HepG2 (cell line): ENCODE data around the gene LCA5. TPM values are rescaled to one million over a fixed set of nuclear protein-coding genes. Genes with fewer than 3 reads are reported as not detected.

Experiments used
- ATAC-seq: fragments of 200-7000 bp; cut with Tn5 transposase; 3 replicates; pipeline ENCODE4 v1.9.1; 2020; ENCODE audit warnings: mild to moderate bottlenecking, moderate library complexity
- BruUV-seq: library from RNA; stranded (reverse); fragments of 400-500 nt; replicated peaks from 2 replicates; lab custom pipeline; 2021; lab: Mats Ljungman, UMichigan
- CTCF ChIA-PET: fragments of 300-600 bp; formaldehyde crosslinking; extraction: SDS; loops from one replicate; lab custom pipeline; 2021; ENCODE audit warnings: low total read pairs, inconsistent platforms, low intra/inter-chr PET ratio; lab: Yijun Ruan, JAX
- POLR2A ChIA-PET: fragments of 350-600 bp; sonication (Branson Sonifier 250); formaldehyde crosslinking; loops from one replicate; lab custom pipeline; 2020; ENCODE audit warnings: antibody characterized with exemption, inconsistent platforms; lab: Yijun Ruan, JAX
- DNase-seq: peaks from one replicate; pipeline ENCODE4 v3.0.0-alpha.2; 2015; ENCODE audit warnings: low spot score
- FAIRE-seq: peaks from 3 replicates; lab custom pipeline; 2011; peaks lifted over from hg19 to GRCh38; lab: Jason Lieb, UNC
- H2AFZ ChIP-seq: one replicate; pipeline ENCODE4 v1.6.1; 2011; ENCODE audit warnings: low read length, inconsistent platforms
- H3K27ac ChIP-seq: fragments of 300-600 bp; 3 replicates; pipeline ENCODE4 v1.8.0; 2011; ENCODE audit warnings: mixed run types, mild to moderate bottlenecking, mixed read lengths, low read length, inconsistent platforms; ENCODE audit not compliant: insufficient read depth; ENCODE audit errors: extremely low read length
- H3K27me3 ChIP-seq, 2 experiments: fragments of 200-600 bp in 1 of 2; 2 replicates in 1 of 2; 3 replicates in 1 of 2; pipeline versions ENCODE4 v1.6.0 to v1.8.0; 2011; ENCODE audit warnings: low read length in 2 of 2, mild to moderate bottlenecking in 2 of 2, moderate library complexity in 2 of 2, inconsistent platforms in 1 of 2; ENCODE audit not compliant: insufficient read depth in 2 of 2, control insufficient read depth in 1 of 2
- H3K36me3 ChIP-seq, 2 experiments: fragments of 200-600 bp in 1 of 2; replicated peaks in 1 of 2; 2 replicates in 1 of 2; 3 replicates in 1 of 2; pipeline versions ENCODE4 v1.5.1 to v1.8.0; 2011; ENCODE audit warnings: low read length in 2 of 2, inconsistent platforms in 1 of 2; ENCODE audit not compliant: insufficient read depth in 2 of 2, control insufficient read depth in 1 of 2
- H3K4me1 ChIP-seq: 2 replicates; pipeline ENCODE4 v1.5.1; 2012; ENCODE audit warnings: low read length, inconsistent platforms; ENCODE audit not compliant: insufficient read depth
- H3K4me2 ChIP-seq: 2 replicates; pipeline ENCODE4 v1.6.0; 2011; ENCODE audit warnings: low read depth, low read length, inconsistent platforms
- H3K4me3 ChIP-seq, 3 experiments: fragments of 200-600 bp in 1 of 3; sonication (generic), shearing (Covaris generic) in 1 of 3; replicated peaks in 1 of 3; 2 replicates each; pipeline ENCODE4 v1.5.1; 2011 to 2016; ENCODE audit warnings: low read length in 3 of 3, inconsistent platforms in 2 of 3, low read depth in 2 of 3, mild to moderate bottlenecking in 2 of 3, control low read depth in 1 of 3, mixed read lengths in 1 of 3; ENCODE audit not compliant: insufficient read depth in 1 of 3
- H3K79me2 ChIP-seq: one replicate; pipeline ENCODE4 v1.6.1; 2011; ENCODE audit warnings: low read length, inconsistent platforms; ENCODE audit not compliant: insufficient read depth
- H3K9ac ChIP-seq: 2 replicates; pipeline ENCODE4 v1.6.0; 2011; ENCODE audit warnings: mild to moderate bottlenecking, low read depth, low read length, inconsistent platforms; ENCODE audit not compliant: insufficient read depth
- H3K9me3 ChIP-seq: 2 replicates; pipeline ENCODE4 v1.5.1; 2012; ENCODE audit warnings: mild to moderate bottlenecking, low read length
- H4K20me1 ChIP-seq: 2 replicates; pipeline ENCODE4 v1.6.0; 2011; ENCODE audit warnings: inconsistent platforms, mild to moderate bottlenecking, low read length, moderate library complexity; ENCODE audit not compliant: insufficient read depth
- CC2D1A ChIP-seq: sonication (generic); formaldehyde crosslinking; IDR thresholded peaks from 2 replicates; pipeline ENCODE4 v1.8.1; 2023; ENCODE audit warnings: mild to moderate bottlenecking, missing genetic modification reagents
- DNMT3B ChIP-seq: conservative IDR thresholded peaks from 2 replicates; pipeline ENCODE4 v1.6.1; 2016; ENCODE audit warnings: missing biosample characterization, control low read depth
- ETV5 ChIP-seq: IDR thresholded peaks from 2 replicates; pipeline ENCODE4 v1.6.1; 2018; ENCODE audit warnings: missing biosample characterization, missing genetic modification reagents, inconsistent platforms, borderline replicate concordance
- FLYWCH1 ChIP-seq: sonication (generic); formaldehyde crosslinking; IDR thresholded peaks from 2 replicates; pipeline ENCODE4 v1.8.1; 2023; ENCODE audit warnings: mild to moderate bottlenecking, missing genetic modification reagents
- KLF9 ChIP-seq: IDR thresholded peaks from 2 replicates; pipeline ENCODE4 v1.6.1; 2016; ENCODE audit warnings: low read depth
- MLX ChIP-seq: IDR thresholded peaks from 2 replicates; pipeline ENCODE4 v1.6.1; 2016
- POLR2AphosphoS5 ChIP-seq: IDR thresholded peaks from 2 replicates; pipeline ENCODE4 v1.6.1; 2012; ENCODE audit warnings: low read depth, low read length
- SOX6 ChIP-seq, 2 experiments: fragments of 450-650 bp in 1 of 2; sonication (generic) in 1 of 2; formaldehyde crosslinking in 1 of 2; IDR thresholded peaks; 2 replicates each; pipeline versions ENCODE4 v1.4.0 to v1.6.1; 2017 to 2020; ENCODE audit warnings: antibody characterized with exemption in 1 of 2, mild to moderate bottlenecking in 1 of 2, missing genetic modification reagents in 1 of 2
- ZFP82 ChIP-seq: sonication (generic); formaldehyde crosslinking; IDR thresholded peaks from 2 replicates; pipeline ENCODE4 v1.5.1; 2020; ENCODE audit warnings: mild to moderate bottlenecking, missing genetic modification reagents, borderline replicate concordance
- ZNF232 ChIP-seq: sonication (generic); formaldehyde crosslinking; IDR thresholded peaks from 2 replicates; pipeline ENCODE4 v1.4.0; 2020; ENCODE audit warnings: missing genetic modification reagents, borderline replicate concordance
- ZNF260 ChIP-seq: sonication (generic); formaldehyde crosslinking; IDR thresholded peaks from 2 replicates; pipeline ENCODE4 v1.4.0; 2020; ENCODE audit warnings: missing genetic modification reagents, low read depth, mild to moderate bottlenecking, borderline replicate concordance
- ZNF280D ChIP-seq: sonication (generic); formaldehyde crosslinking; IDR thresholded peaks from 2 replicates; pipeline ENCODE4 v1.5.1; 2020; ENCODE audit warnings: mild to moderate bottlenecking, missing genetic modification reagents
- ZNF619 ChIP-seq: sonication (generic); formaldehyde crosslinking; IDR thresholded peaks from 2 replicates; pipeline ENCODE4 v1.4.0; 2020; ENCODE audit warnings: mild to moderate bottlenecking, missing genetic modification reagents
- ZNF746 ChIP-seq: sonication (generic); formaldehyde crosslinking; IDR thresholded peaks from 2 replicates; pipeline ENCODE4 v1.8.0; 2022; ENCODE audit warnings: mild to moderate bottlenecking, missing genetic modification reagents
- ZNF788 ChIP-seq: sonication (generic); formaldehyde crosslinking; IDR thresholded peaks from 2 replicates; pipeline ENCODE4 v1.5.0; 2020; ENCODE audit warnings: mild to moderate bottlenecking, missing genetic modification reagents, borderline replicate concordance
- whole genome bisulfite sequencing: methylation state at CpG from one replicate; pipeline ENCODE4 v1.1.6; 2017; ENCODE audit warnings: low lambda C conversion rate; 5-methylcytosine and 5-hydroxymethylcytosine counted together
- in situ Hi-C: cut with HindIII; loops from 2 replicates; pipeline ENCODE4 v1.10.0; 2017; ENCODE audit warnings: low pct_unique_long_range_greater_than_20kb; ENCODE audit not compliant: extremely low pct_ligation_motif_present
- intact Hi-C: fragments of 100-400 bp; cut with micrococcal nuclease; formaldehyde crosslinking; loops from one replicate; pipeline ENCODE4 v1.10.0; 2022; ENCODE audit not compliant: unreplicated experiment
- polyA plus RNA-seq, 8 experiments: library from polyadenylated mRNA; depleted of rRNA in 3 of 8; stranded (reverse) in 7 of 8; unstranded in 1 of 8; fragments of >200 nt; fragmentation: Illumina TruSeq in 4 of 8; extraction: Trizol in 4 of 8; gene quantifications; 2 replicates each; pipeline versions ENCODE4 v1.2.1 to v1.2.3, GENCODE V29; 2011 to 2016; ENCODE audit warnings: low read depth in 4 of 8, missing spikeins in 1 of 8, mixed read lengths in 1 of 8; ENCODE audit not compliant: insufficient read depth in 1 of 8
- total RNA-seq, 5 experiments: library from RNA; depleted of rRNA; stranded (reverse); fragments of >200 nt; fragmentation: Illumina TruSeq; extraction: Trizol; gene quantifications; 2 replicates each; pipeline ENCODE4 v1.2.3, GENCODE V29; 2016; ENCODE audit warnings: low read depth in 1 of 5
- TF ChIP-seq, protein P1 (sequence below): IDR thresholded peaks from 2 replicates; pipeline ENCODE4 v1.6.1; 2012; ENCODE audit warnings: low read depth, low read length, improper control_type of control experiment

The LCA5 gene
- total and polyA plus RNA-seq, 2 of the 13 experiments (the other 11 are each of a cell fraction or from before 2014, with no cell fraction given) = 0.84 to 4.6 TPM

GRCh38 chr6:79551401-79551800 lies 14.2 kb upstream of the LCA5 start:
- H3K4me2 ChIP-seq = no peak overlapping the region
- ChIA-PET CTCF (no interaction called here), POLR2A (no interaction called here)

DNA sequence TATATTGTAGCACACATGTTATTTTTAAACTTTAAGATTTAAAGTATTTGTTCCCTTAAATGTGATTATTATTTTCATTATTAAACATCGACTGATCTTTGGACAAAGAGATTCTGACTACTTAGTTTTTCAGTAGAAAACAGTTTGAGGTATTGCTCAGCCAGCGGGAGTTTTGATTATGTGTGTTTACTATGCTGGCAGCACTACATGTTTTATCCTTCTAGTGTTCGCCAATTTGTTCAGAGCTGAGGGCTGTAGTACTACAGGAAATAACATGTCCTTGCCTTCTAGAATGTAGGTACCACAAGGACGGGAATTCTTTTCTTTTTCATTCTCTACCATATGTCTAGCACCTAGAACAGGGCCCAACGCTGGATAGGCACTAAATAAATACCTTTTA lies 11.1 kb upstream of the LCA5 start:
- no peak overlapping the region for H3K4me2 ChIP-seq
- ChIA-PET POLR2A (no interaction called here), CTCF (no interaction called here)
- intact Hi-C loops = no loop called here
- TF ChIP-seq, protein P1, sequence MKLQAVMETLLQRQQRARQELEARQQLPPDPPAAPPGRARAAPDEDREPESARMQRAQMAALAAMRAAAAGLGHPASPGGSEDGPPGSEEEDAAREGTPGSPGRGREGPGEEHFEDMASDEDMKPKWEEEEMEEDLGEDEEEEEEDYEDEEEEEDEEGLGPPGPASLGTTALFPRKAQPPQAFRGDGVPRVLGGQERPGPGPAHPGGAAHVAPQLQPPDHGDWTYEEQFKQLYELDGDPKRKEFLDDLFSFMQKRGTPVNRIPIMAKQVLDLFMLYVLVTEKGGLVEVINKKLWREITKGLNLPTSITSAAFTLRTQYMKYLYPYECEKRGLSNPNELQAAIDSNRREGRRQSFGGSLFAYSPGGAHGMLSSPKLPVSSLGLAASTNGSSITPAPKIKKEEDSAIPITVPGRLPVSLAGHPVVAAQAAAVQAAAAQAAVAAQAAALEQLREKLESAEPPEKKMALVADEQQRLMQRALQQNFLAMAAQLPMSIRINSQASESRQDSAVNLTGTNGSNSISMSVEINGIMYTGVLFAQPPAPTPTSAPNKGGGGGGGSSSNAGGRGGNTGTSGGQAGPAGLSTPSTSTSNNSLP = no peak
- TF ChIP-seq ZNF232 (CRISPR knock-in tag) (no peak), ZNF788 (CRISPR knock-in tag) (no peak), FLYWCH1 (no peak), SOX6 (IDR thresholded peaks at IDR 0.05) (no peak), SOX6 (CRISPR knock-in tag; IDR thresholded peaks at IDR 0.05) (no peak), ZNF260 (no peak), POLR2AphosphoS5 (no peak), KLF9 (CRISPR knock-in tag) (no peak), ZNF280D (CRISPR knock-in tag) (no peak)
- FAIRE-seq (no peak), ATAC-seq (no peak), DNase-seq (no peak)
- H3K27ac ChIP-seq = no peak overlapping the region
- no peak overlapping the region for H3K4me3 ChIP-seq
- no peak overlapping the region for H2AFZ ChIP-seq
- H3K27me3 ChIP-seq = no peaks in the 10 kb centered on the region; a peak in 1 of 5 replicates
- H3K4me1 ChIP-seq = peaks cover 26% of the 10 kb centered on the region
- no TSS peak for BruUV-seq
- H3K36me3 ChIP-seq = peaks cover 4 to 8% of the 10 kb centered on the region in 2 experiments; a peak in 4 of 5 replicates
- H4K20me1 ChIP-seq = no peaks in the 10 kb centered on the region
- 96% methylated on average over 5 of the region's 5 CpGs for WGBS
- no peaks in the 10 kb centered on the region for H3K9me3 ChIP-seq
- in situ Hi-C loops = no loop called here
- H3K79me2 ChIP-seq = no peaks in the 10 kb centered on the region
- no peak overlapping the region for H3K9ac ChIP-seq

More at GRCh38 chr6:79551401-79551800, 14.2 kb upstream of the LCA5 start:
- ATAC-seq (no peak), DNase-seq (no peak), FAIRE-seq (no peak)
- in situ Hi-C loops (no loop called here), intact Hi-C loops (no loop called here)
- Histone ChIP-seq H4K20me1 (no peaks in the 10 kb centered on the region), H3K36me3 (peaks cover 4 to 5% of the 10 kb centered on the region in 2 experiments; a peak in 4 of 5 replicates), H3K4me3 (no peak overlapping the region), H2AFZ (no peak overlapping the region), H3K9ac (no peak overlapping the region), H3K4me1 (peaks cover 21% of the 10 kb centered on the region), H3K27me3 (no peaks in the 10 kb centered on the region; a peak in 1 of 5 replicates), H3K9me3 (no peaks in the 10 kb centered on the region), H3K79me2 (no peaks in the 10 kb centered on the region), H3K27ac (no peak overlapping the region)
- BruUV-seq = no TSS peak
- TF ChIP-seq ETV5 (CRISPR knock-in tag) (no peak), DNMT3B (CRISPR knock-in tag) (no peak), ZNF746 (CRISPR knock-in tag) (no peak), ZNF619 (CRISPR knock-in tag) (no peak), CC2D1A (no peak), MLX (CRISPR knock-in tag) (no peak), ZFP82 (CRISPR knock-in tag) (no peak)
- 95% methylated on average over 2 of the region's 2 CpGs for WGBS
